H54 (cell line): ENCODE data around the gene SGMS1.

Experiments
- DNase-seq: peaks from one replicate; pipeline ENCODE4 v3.0.0; 2011; ENCODE audit warnings: low spot score, mixed read lengths; ENCODE audit not compliant: insufficient read length
- FAIRE-seq: peaks from 3 replicates; lab custom pipeline; 2011; peaks lifted over from hg19 to GRCh38; lab: Jason Lieb, UNC
- POLR2A ChIP-seq: IDR thresholded peaks from 2 replicates; pipeline ENCODE4 v1.6.1; 2011; ENCODE audit warnings: low read depth, mild to moderate bottlenecking, low read length

Gene SGMS1

DNA sequence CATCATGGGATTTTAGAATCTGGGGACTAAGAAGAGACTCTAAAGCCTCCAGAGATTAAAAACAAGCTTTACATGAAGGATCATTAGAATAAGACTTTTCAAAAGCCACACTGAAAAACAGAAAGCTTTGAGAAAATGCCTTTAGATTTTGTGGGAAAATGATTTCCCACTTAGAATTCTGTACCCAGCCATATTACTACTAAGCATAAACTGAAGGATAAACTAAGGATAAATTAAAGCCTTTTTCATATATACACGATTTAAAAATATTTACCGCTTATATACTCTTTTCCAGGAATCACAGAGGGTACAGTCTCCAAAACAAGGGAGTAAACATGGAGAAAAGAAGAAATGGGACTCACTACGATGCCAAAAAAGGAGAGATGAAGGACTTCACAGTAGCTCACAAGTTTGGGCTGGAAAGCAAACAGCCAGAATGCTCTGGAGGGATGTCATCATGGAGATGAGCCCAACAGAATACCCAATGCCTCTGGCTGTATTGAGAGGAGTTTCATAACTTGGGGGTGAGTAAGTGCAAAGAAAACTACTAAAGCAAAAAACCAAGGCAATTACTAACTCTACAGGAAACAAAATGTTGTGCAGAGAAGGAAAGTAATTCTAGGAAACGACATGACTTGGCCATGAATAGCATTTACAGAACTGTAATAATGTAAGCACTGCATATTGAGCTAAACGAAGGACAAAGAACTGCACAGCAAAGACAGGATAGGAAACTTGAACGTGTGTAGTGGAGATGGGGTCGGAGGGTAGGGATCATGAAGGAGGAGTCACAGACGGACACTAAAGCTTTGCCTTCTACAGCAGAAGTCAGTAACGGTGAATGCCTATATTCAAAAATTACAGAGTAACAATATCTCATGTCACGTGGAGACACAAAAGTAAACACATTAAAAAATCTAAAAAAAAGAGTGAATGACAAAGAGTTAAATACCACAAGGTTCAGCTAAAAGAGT, 311.0 kb downstream of the SGMS1 start:
- peak; percentile 86 for FAIRE-seq
- peak; percentile 14 for DNase-seq
- TF ChIP-seq POLR2A = no peak

DNA sequence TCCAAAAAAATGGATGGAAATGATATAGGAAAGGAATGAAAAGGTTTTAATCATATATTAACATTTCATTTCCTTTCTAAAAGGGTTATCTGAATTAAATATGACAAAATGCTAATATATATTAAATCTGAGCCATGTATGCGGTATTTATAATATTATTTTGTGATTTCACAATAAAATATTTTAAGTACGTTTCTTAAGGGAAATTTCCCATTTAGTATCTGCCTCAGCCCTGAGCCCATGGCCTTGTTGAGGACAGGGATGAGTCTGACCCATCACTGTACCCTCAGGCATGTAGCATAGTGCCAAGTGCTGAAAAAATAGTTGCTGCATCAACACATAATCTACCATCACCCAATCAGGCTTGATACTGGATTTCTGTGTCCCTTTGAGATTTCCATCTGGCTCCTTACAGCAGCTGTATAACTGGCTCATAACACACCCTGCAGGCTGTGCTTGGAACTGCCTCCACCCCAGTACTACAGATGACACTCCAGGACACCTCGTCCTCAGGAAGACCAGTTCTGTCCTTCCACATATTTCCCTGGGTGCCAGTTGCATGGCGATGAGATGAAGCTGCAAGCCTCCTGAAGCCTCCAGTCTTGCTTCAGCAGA, 313.1 kb downstream of the SGMS1 start:
- peak; percentile 91 for FAIRE-seq
- DNase-seq = peak; percentile 15
- no peak for TF ChIP-seq POLR2A

DNA sequence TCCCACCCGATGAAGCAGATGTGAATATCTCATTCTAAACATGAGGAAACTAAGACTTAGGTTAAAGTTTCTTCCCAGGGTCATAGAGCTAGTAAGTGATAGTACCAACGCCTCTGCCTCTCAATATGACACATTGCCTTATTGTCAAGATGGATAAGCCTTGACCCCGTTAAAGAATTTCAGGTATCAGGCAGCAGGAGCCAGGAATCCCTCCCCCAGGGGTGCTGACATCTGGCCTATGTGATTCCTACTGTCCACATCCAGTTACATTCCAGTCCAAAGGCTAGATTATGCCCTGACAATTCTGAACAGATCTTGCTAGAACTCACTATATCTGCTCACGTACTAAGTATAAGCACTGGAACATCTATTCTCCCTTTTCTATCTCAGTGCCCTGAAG, 314.4 kb downstream of the SGMS1 start:
- FAIRE-seq (no peak), DNase-seq (no peak)
- no peak for TF ChIP-seq POLR2A

DNA sequence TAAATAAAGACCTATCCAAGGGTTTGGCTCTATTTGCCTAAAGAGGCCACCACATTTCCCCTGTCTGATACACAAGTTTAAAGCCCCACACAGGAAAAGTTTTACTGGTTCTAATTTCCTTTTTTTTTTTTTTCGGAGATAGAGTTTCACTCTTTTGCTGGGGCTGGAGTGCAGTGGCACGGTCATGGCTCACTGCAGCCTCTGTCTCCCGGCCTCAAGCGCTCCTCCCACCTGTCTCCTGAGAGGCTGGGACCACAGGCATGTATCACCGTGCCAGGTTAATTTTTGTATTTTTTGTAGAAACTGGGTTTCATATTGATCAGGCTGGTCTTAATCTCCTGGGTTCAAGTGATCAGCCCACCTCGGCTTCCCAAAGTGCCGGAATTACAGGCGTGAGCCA, 319.1 kb downstream of the SGMS1 start:
- TF ChIP-seq POLR2A = no peak
- FAIRE-seq (no peak), DNase-seq (no peak)

DNA sequence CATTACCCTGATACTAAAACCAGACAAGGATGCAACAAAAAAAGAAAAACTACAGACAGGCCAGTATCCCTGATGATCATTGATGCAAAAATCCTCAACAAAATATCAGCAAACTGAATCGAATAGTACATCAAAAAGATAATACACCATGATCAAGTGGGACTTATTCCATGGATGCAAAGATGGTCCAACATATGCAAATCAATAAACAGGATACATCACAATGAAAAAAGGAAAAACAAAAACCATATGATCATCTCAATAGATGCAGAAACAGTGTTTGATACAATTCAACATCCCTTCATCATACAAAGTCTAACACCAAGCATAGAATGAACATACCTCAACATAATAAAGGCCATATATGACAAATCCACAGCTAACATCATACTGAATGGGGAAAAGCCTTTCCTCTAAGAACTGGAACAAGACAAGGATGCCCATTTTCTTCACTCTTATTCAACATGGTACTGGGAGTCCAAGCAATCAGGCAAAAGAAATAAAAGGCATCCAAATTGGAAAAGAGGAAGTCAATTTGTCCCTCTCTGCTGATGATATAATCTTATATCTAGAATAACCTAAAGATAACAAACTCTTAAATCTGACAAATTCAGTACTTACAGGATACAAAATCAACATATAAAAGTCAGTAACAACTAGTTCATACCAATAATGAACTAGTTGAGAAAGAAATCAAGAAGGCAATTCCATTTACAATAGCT, 323.6 kb downstream of the SGMS1 start:
- TF ChIP-seq POLR2A = no peak
- DNase-seq (no peak), FAIRE-seq (no peak)

DNA sequence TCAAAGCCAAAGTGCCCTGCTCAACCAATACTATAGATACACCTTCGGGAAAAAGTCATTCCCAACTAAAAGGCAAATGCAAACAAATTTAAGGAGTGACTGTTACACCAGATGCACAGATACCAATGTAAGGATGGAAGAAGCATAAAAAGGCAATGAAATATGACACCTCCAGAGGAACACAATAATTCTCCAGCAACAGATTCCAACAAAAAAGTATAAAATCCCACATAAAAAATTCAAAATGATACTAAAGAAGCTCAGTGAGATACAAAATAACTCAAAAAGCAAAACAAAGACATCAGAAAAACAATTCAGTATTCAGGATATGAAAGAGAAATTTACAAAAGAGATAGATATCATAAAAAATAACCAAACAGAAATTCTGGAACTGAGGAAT, 328.4 kb downstream of the SGMS1 start:
- DNase-seq = no peak
- no peak for TF ChIP-seq POLR2A
- FAIRE-seq = no peak

DNA sequence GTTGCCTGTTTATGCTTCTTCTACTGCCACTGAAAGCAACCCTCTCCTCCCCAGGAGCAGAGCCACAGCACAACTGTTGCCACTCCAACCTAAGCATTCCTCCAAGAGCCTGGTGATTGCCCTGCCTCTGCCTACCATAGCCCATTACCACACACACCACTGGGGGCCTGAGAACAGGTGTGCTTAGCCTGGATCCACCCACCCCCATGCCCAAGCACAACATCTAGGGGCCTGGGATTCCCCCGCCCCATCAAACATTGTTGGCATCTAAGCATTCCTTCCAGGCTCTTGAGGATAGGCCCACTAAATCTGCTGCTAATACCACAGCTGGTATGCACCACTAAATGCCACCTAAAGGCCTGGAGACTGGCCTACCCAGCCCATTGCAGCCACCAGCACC, 329.2 kb downstream of the SGMS1 start:
- FAIRE-seq (no peak), DNase-seq (no peak)
- no peak for TF ChIP-seq POLR2A

DNA sequence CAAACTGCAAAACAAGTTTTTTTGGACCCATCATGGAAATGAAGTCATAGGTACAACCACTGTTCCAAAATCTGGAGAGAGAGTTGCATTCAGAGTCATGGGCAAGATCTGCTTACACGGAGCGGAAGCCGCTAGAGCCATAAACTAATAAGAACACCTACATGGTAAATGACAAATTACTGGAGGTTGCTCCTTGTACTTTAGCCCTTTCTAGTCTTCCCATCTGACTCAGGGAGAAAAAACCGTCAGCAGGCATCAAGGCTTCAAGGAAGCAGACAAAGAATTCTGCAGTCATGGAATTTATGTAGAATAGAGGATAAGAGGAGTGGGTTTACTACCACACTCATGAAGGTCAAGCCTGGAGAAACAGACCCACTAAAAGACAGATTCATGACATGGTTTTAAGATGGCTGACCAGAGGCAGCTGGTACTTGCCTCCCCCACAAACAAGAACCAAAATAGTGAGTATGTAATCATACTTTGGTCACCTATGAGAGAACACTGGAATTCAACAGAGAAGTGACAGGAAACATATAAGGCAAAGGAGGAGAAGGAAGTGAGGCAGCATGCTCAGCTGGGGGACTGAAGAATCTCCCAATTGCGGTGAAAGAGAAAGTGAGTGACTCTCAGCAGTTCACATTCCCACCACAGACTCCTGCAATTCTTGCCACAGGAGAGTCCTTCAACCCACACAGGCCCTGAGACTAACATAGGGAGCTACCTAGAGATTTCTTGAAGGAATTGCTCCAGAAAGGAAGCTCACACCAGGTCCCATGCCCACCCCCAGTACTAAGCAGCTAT, 330.0 kb downstream of the SGMS1 start:
- DNase-seq (no peak), FAIRE-seq (no peak)
- TF ChIP-seq POLR2A = no peak

DNA sequence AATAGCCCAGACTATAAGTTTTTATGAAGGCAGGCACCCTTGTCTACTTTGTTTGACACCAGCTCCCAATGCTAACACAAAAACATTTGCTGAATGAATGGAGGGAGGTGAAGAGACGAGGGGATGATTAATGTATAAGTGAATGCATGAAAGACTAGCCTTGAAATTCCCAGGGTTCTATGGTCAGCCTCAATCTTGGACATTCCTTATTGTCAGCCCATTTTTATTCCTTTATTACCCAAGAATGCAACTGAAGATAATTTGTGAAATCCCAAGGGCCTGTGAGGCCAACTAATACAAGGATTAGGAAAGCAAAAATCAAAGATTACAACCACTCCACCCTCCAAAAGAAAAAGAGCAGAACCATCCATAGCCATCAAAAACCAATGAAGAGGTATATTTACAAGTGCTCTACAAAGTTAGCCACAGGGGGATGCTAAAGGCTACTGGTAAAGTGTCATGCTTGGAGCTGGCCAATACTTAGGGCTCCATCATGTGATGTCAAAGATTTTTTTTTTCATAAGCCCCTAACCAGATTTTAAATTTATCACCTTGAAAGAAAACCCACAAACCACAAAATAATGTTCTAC, 332.4 kb downstream of the SGMS1 start:
- FAIRE-seq (peak; percentile 23), DNase-seq (no peak)
- no peak for TF ChIP-seq POLR2A

DNA sequence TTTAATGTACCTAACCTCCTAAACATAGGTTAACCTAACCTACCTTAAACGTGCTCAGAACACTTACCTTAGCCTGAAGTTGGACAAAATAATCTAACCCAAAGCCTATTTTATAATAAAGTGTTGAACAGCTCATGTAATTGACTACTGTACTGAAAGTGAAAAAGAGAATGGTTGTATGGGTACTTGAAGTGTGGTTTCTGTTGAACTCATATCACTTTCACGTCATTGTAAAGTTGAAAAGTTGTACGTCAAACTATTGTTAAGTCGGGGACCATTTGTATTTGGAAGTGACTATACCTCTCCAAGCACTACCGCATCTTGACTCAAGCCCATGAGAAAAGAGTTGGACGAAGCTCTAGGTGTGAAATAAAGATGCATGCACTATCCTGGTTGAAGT, 334.6 kb downstream of the SGMS1 start:
- FAIRE-seq (no peak), DNase-seq (no peak)
- no peak for TF ChIP-seq POLR2A

DNA sequence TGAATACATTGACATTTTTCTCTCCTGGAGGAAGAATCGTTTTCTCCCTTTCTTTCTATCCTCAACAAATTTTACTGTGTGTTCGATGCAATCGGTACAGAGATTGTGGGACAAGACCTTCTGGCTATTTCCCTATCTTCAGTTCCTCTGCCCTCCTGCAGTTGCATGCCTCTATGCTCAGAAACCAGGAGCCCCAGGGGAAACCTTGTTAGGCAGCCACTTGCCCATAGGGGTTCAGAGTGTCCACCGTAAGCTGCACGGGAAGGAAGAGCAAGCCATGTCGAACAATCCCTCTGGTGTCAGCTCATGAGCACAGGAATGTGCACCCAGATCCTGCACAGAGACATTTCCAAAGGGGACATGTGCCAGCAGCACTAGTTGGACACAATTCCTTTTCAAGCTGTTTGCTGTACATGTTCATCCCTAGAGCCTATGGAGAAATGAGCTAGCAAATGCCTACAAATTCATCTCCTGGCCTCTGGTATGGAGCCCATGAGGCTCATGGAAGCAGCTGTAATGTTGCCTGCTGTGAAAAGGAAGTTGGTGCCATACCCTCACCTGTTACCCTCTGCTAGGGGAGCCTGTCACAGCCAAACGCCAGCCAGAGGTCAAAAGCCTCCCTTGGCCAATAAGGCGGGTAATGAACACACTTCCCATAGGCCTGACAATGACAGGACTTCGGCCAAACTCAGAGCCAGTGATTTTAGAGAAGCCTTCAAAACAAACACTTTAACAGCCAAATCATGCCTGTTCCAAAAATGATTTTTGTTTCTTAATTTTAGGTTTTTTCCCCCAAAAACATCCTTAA, 336.6 kb downstream of the SGMS1 start:
- TF ChIP-seq POLR2A = no peak
- no peak for FAIRE-seq

DNA sequence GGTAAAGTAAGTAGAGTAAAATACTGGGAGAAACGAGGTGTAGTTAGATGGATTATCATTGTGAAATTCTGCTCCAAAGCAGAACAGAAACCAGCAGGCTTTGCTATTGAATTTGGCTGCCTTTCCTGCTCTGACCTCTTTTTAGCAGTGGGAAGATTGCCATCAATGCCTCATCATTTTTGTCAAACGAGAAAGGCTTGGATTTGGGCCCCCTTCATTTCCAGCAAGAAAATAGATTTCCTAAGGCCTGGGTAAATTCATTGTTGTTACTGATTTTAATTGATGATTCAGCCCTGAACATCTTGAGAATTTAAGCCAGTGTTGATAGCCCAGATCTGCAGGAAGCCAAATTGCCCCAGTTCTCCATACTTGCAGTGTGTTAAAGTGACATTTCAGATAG, 337.2 kb downstream of the SGMS1 start:
- no peak for FAIRE-seq
- no peak for DNase-seq
- TF ChIP-seq POLR2A = no peak

More for the DNA sequence above, 336.6 kb downstream of the SGMS1 start:
- no peak for DNase-seq
